GM23338 (cell line): Measurements from ENCODE around the gene IFT74.

ENCODE experiments used
- CREB1 ChIP-seq: fragments of 250-450 bp; sonication (Bioruptor Pico); IDR thresholded peaks from 2 replicates; pipeline ENCODE4 v1.5.0; 2020; ENCODE audit warnings: low read depth, mild to moderate bottlenecking, moderate library complexity
- EZH2 ChIP-seq: fragments of 200-600 bp; sonication (generic); IDR thresholded peaks from one replicate; pipeline ENCODE4 v1.8.0; 2017; ENCODE audit warnings: antibody characterized with exemption, mild to moderate bottlenecking, low read depth; ENCODE audit not compliant: unreplicated experiment
- EZH2phosphoT487 ChIP-seq: fragments of 200-600 bp; sonication (generic); IDR thresholded peaks from one replicate; pipeline ENCODE4 v1.8.1; 2018; ENCODE audit warnings: antibody characterized with exemption; ENCODE audit not compliant: unreplicated experiment
- JUNB ChIP-seq: IDR thresholded peaks from one replicate; pipeline ENCODE4 v1.6.1; 2016; ENCODE audit warnings: antibody characterized with exemption; ENCODE audit not compliant: unreplicated experiment
- NANOG ChIP-seq: IDR thresholded peaks from 2 replicates; pipeline ENCODE4 v1.6.1; 2016; ENCODE audit warnings: antibody characterized with exemption, borderline replicate concordance
- POLR2AphosphoS5 ChIP-seq: IDR thresholded peaks from 2 replicates; pipeline ENCODE4 v1.6.1; 2016; ENCODE audit warnings: antibody characterized with exemption, low read depth
- STAT1 ChIP-seq: IDR thresholded peaks from one replicate; pipeline ENCODE4 v1.6.1; 2016; ENCODE audit warnings: antibody characterized with exemption; ENCODE audit not compliant: unreplicated experiment
- ZNF114 ChIP-seq: fragments of 250-450 bp; sonication (Bioruptor Pico); IDR thresholded peaks from 2 replicates; pipeline ENCODE4 v1.5.0; 2020; ENCODE audit warnings: mild to moderate bottlenecking, moderate library complexity
- ZNF331 ChIP-seq: fragments of 250-450 bp; sonication (Bioruptor Pico); IDR thresholded peaks from 2 replicates; pipeline ENCODE4 v1.5.0; 2020; ENCODE audit warnings: low read depth, mild to moderate bottlenecking, moderate library complexity
- TF ChIP-seq, protein P1 (sequence below), 2 experiments: fragments of 200-600 bp in 1 of 2; sonication (generic) in 1 of 2; conservative IDR thresholded peaks; 2 replicates each; pipeline versions ENCODE4 v1.5.1 to v1.6.1; 2016 to 2017; ENCODE audit warnings: antibody characterized with exemption in 2 of 2, low read depth in 2 of 2, mild to moderate bottlenecking in 2 of 2, moderate library complexity in 1 of 2
- TF ChIP-seq, protein P2 (sequence below): IDR thresholded peaks from one replicate; pipeline ENCODE4 v1.6.1; 2018; ENCODE audit warnings: antibody characterized with exemption; ENCODE audit not compliant: unreplicated experiment

DNA sequence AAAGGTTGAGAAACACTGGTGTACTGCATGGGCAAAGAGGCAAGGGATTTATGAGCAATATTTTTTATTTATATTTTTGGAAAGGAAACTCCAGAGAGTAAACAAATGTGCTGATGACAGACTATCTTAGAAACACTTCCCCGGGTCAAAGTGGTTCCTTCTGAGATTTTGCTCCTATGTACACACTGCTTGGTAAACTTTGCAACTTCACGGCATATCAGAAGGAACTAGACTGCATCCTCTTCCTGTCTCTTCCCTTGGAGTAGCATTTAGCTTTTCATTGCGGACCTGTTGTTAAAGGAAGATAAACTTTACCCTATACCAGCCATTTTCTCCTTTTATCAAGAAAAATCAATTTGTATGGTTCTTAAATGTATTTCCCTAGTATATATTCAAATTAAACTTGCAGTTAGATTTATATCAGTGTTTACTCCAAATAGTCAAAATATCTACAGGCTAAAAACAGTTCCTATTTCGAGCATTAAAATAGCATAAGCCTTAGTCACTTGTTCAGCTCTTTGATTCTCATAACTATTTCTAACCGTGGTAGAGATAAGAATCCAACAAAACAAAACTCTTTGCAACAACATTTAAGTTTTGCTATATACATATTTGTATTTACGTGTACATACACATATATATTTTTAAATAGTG, 97.3 kb downstream of the IFT74 start:
- TF ChIP-seq, protein P1, sequence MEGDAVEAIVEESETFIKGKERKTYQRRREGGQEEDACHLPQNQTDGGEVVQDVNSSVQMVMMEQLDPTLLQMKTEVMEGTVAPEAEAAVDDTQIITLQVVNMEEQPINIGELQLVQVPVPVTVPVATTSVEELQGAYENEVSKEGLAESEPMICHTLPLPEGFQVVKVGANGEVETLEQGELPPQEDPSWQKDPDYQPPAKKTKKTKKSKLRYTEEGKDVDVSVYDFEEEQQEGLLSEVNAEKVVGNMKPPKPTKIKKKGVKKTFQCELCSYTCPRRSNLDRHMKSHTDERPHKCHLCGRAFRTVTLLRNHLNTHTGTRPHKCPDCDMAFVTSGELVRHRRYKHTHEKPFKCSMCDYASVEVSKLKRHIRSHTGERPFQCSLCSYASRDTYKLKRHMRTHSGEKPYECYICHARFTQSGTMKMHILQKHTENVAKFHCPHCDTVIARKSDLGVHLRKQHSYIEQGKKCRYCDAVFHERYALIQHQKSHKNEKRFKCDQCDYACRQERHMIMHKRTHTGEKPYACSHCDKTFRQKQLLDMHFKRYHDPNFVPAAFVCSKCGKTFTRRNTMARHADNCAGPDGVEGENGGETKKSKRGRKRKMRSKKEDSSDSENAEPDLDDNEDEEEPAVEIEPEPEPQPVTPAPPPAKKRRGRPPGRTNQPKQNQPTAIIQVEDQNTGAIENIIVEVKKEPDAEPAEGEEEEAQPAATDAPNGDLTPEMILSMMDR (conservative IDR thresholded peaks at IDR 0.05; ENCODE audit: low read depth in 2 of 2): no peak
- TF ChIP-seq POLR2AphosphoS5 (no peak), EZH2phosphoT487 (no peak), EZH2 (no peak), JUNB (no peak), ZNF114 (CRISPR knock-in tag) (no peak), CREB1 (CRISPR knock-in tag) (no peak), ZNF331 (no peak), NANOG (no peak), STAT1 (no peak)
- TF ChIP-seq, protein P2, sequence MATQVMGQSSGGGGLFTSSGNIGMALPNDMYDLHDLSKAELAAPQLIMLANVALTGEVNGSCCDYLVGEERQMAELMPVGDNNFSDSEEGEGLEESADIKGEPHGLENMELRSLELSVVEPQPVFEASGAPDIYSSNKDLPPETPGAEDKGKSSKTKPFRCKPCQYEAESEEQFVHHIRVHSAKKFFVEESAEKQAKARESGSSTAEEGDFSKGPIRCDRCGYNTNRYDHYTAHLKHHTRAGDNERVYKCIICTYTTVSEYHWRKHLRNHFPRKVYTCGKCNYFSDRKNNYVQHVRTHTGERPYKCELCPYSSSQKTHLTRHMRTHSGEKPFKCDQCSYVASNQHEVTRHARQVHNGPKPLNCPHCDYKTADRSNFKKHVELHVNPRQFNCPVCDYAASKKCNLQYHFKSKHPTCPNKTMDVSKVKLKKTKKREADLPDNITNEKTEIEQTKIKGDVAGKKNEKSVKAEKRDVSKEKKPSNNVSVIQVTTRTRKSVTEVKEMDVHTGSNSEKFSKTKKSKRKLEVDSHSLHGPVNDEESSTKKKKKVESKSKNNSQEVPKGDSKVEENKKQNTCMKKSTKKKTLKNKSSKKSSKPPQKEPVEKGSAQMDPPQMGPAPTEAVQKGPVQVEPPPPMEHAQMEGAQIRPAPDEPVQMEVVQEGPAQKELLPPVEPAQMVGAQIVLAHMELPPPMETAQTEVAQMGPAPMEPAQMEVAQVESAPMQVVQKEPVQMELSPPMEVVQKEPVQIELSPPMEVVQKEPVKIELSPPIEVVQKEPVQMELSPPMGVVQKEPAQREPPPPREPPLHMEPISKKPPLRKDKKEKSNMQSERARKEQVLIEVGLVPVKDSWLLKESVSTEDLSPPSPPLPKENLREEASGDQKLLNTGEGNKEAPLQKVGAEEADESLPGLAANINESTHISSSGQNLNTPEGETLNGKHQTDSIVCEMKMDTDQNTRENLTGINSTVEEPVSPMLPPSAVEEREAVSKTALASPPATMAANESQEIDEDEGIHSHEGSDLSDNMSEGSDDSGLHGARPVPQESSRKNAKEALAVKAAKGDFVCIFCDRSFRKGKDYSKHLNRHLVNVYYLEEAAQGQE: no peak
